Measurements from ENCODE around the gene IDH2.
"Not testable (repeated sequence)": the region's sequence is repeated elsewhere in the genome, so short reads cannot be mapped to it uniquely, and the experiment has no call there.

Gene IDH2

DNA sequence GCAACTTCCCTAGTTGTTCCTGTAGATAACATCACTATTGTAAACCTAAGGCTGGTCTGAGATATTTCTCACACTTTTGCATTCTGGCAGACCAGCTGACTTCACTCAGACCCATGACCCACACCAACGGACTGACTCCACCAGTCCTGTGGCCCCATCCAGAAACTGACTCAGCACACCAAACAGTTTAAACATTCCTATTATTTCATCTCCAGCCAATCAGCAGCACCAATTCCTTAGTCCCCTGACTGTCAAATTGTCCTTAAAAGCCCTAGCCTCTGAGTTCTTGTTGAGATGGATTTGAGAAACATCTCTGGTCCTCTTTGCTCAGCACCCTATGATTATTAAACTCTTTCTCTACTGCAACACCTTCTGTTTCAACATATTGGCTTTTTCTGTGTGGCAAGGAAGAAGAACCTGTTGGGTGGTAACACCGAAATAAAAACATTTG, 12.2 kb upstream of the IDH2 start:
- no peak for DNase-seq (ENCODE audit: low spot score)

DNA sequence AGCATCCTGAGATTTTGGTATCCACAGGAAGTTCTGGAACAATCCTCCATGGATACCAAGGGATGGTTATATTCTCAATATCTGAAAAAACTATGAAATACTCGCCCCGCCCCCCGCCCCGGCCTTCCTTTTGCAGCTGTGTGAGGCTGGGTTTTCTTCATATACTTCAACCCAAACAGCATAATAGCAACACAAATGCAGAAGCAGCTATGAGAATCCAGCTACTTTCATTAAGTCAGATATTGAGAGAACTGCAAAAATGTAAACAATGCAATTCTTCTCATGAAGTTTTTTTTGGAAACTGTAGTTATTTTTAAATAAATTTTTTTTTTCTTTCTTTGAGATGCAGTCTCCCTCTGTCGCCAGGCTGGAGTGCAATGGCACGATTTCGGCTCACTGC, 10.9 kb upstream of the IDH2 start:
- no peak for DNase-seq (ENCODE audit: low spot score)

DNA sequence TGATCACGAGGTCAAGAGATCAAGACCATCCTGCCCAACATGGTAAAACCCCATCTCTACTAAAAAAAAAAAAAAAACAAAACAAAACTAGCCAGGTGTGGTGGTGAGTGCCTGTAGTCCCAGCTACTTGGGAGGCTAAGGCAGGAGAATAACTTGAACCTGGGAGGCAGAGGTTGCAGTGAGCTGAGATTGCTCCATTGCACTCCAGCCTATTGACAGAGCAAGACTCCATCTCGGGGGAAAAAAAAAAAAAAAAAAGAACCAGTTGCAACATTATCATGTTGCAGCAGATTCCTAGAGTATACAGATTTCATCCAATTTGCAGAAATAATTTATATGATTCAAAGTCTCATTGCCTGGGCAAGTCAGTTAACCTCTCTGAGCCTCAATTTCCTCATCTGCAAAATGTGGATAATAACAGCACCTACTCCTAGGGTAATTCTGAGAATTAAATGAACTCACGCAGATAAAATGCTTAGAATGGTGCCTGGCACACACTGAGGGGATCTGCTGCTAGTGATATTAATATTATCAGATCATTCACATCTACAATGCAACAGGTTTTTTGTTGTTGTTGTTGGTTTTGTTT, 7.0 kb upstream of the IDH2 start:
- DNase-seq (ENCODE audit: low spot score): not testable (repeated sequence)

DNA sequence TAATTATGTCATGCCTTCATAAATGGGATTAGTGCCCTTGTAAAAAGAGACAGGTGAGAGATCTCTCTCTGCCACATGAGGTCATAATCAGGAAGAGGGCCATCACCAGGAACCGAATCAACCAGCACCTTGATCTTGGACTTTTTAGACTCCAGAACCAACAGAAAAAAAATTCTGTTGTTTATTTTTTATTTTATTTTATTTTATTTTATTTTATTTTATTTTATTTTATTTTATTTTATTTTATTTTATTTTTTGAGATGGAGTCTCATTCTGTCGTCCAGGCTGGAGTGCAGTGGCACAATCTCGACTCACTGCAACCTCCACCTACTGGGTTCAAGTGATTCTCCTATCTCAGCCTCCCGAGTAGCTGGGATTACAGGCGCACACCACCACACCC, 5.8 kb upstream of the IDH2 start:
- not testable (repeated sequence) for DNase-seq (ENCODE audit: low spot score)

DNA sequence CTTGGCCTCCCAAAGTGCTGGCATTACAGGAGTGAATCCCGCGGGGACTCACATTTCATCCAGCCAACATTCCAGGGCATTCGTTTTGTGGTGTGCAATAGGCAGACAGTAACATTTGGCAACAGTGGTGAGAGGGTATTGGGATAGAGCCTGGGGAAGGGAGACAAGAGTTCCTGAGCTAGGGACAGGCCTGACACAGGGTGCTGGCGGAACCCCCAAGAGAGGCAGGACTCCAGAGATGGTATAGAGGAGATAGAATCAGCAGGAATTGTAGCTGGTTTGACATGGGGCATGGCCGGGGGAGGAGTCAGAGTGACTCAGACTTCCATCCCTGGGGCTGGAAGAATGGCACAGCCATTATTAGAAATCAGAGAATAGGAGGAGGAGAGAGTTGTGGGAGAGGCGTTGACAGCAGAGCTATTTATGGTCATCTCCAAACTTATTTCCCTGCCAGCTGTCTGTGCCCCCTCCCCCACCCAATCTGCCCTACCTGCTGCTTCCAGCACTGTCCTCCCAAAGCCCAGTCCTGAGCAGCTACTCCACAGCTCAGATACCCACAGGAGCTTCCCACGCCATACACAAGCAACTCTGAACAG, 4.4 kb upstream of the IDH2 start:
- peak; percentile 84 for DNase-seq (ENCODE audit: low spot score)

DNA sequence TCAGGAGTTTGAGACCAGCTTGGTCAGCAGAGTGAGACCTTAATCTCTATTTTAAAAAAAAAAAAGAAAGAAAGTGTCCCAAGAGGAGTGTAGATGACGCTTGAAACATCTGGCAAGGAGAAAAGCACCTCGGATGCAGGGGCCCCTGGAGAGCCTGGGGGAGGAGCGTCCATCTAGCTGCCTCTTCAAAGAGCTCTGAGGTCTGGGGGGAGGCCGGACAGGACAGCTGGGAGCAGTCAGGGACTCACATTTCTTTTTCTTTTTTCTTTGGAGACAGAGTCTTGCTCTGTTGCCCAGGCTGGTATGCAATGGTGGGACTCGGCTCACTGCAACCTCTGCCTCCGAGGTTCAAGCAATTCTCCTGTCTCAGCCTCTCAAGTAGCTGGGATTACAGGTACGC, 3.3 kb upstream of the IDH2 start:
- DNase-seq (ENCODE audit: low spot score): no peak

DNA sequence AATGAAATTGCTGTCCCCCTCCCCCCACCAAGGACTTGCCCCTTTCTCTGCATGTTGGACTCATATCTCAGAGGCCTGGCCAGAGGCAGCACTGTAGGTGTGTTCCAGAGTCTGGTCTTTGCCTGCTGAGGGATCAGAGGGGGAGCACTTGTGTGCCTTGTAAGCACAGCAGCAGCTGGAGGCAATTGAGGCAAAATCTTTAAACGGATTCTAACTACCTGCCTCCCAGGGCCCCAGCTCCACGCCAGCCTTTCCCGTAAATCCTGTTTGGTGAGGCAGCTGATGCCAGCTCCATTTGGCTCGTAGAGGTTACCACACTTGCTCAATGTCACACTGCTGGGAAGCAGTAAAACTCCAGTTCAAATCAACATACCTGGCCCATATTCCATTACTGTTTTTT, 2.3 kb upstream of the IDH2 start:
- DNase-seq (ENCODE audit: low spot score): no peak

DNA sequence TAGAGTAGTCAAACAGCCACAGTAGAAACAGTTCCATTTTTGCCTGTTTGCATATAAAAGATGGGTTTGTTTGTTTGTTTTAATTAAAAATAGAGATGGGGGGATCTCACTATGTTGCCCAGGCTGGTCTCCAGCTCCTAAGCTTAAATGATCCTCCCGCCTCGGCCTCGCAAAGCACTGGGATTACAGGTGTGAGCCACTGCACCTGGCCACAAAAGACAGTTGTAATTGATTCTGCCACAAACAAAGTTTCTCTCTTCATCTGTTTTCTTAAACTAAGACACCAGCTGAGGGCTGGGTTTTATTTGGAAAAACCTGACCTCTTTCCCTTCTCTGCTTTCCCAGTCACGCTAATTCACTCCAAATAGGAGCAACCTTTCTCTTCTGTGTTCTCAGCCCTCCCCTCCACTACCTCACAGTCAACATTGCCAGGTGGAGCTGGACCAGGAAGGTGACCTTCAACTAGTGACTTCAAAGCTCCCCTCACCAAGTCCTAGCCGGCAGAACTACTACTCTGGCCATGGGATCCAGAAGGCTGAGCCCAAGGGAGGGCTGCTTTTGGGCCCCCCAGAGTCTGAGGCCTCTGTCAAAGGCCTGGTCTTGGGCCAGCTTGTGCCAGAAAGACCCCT, 1.5 kb upstream of the IDH2 start:
- no peak for DNase-seq (ENCODE audit: low spot score)

DNA sequence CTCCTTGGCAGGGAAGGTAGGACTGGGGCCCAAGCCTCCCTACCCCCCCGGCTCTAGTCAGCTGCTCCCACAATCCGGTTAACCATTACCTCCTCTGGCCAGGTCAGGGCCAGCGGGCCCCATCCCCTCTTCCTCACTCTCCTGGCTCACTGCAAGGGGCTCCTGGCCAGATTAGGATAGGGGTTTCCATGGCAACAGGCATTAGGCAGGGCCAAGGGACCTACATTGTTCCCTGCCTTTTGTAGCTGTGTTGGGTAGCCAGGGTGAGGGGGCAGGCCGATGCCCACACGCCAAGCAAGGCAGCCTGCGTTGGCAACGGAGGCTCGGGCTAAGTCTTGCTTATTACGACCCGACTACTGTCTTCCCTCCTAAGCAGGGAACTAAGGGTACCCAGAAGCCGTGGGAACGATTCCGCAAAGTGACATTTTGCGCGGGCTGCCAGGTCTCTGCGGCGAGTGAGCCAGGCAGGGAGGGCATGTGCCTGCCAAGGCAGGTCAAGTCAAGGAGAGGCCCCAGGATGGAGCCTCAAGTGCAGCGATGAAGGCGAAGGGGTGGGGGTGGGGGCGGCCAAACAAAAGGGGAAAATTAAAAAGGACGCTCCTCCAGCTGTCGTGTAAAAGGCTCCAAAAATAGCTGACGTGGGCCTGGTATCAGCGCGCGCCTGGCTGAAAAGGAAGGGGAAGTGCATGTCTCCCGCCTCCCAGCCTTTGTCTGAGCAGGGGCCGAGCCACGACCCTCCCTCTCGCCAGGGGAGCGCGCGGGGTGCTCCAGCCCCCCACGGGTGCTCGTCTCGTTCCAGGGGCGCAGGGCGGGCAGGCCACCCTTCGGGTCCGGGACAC, 919 bp downstream of the IDH2 start:
- no peak for DNase-seq (ENCODE audit: low spot score)

DNA sequence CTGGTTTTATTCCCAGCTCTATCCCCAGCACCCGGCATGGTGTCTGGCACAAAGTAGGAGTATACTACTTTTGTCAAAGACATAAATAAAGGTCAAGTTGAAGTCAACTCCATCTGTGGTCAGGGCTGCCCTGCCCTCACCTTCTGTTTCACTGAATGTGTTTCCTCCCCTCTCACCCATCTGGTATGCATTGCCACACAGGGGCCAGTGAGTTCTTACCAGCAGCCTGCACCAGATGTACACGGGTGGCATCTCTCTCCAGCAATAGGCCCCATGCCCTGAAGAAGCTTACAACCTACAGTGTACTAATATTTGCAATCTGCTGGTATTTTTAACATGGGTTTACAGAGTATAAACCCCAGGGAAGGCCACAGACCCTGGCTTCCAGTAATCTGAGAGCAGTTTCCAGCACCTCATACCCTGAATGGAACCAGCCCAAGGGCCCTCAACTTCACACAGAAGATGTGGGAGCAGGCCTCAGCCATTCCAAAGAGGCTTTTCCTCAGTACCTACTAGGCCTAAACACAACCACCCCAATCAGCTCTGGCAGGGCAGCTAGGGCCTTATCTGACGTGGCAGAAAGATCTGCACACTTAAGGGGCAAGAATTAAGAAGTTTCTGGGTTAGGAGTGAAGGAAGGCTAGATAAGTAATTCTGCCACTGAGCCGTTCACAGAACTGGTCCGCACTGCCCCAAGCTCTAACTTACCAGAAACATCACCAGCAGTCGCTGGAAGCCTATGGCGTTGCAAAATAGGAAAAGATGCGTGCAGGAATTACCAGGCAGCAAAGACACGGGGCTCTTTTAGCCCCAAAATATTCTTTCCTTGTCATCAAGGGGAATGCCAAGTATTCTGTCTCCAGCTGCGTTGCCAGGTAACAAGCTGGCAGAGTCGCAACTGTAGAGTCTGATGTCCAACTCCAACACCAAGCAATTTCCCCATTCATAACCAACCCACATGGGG, 2.1 kb downstream of the IDH2 start:
- DNase-seq (ENCODE audit: low spot score): no peak

DNA sequence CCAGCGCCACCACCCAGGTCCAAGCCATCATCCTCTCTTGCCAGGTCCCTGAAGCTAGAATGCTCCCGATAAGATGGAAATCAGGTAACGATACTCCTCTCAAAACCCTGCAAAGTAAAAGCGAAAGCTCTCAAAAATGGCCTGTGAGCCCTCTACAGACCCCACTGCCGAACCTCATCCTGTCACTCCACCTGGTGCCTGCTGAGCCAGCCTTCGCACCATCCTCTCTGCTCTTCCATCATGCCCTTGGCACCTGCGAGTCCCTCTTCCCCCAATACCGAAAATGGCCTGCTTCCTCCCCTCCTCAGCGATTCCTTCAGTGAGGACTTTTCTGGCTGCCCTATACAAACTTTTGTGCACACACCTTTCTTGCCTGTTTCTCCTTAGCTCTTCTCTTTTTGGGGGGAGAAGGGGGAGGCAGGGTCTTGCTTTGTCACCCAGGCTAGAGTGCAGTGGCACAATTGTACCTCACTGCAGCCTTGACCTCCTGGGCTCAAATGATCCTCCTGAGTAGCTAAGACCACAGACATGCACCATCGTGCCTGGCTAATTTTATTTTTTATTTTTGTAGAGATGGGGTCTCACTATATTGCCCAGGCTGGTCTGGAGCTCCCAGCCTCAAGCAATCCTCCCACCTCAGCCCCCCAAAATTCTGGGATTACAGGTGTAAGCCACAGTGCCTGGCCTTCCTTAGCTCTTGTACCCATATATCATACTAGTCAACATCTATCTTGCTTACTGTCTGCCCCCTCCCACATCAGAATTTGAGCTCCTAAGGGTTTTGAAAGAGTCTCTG, 3.0 kb downstream of the IDH2 start:
- DNase-seq (ENCODE audit: low spot score): no peak

DNA sequence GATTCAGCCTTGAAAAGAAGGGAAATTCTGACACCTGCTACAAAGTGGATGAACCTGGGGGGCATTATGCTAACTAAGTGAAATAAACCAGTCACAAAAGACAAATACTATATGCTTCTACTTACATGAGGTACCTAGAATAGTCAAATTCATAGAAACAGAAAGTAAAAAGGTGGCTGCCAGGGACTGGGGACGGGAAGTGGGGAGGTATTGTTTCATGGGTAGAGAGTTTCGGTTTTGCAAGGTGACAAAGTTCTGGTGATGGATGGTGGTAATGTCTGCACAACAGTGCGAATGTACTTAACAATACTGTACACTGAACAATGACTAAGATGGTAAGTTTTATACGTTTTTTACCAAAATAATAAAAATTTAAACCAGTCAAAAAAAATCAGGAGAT, 4.8 kb downstream of the IDH2 start:
- DNase-seq (ENCODE audit: low spot score): no peak

DNA sequence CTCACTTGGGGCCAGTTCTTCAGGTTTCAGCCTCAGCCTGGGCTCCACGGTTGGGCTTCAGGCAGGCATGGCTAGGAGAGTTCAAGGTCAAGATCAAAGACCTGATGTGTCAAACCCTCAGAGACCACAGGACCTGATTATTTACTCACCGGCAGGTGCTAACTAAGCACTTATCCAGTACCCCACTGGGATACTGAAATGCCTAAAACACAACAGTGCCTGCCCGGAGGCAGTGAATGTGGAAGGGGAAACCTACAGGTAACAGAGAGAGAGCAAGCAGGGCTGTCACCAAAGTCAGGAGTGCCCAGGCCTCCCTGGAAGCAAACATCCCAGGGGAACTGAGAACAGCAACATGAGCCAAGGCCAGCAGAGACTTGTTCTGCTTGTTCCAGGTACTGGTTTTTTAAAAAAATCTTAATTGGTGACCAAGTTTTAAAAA, 6.7 kb downstream of the IDH2 start:
- peak; percentile 83 for DNase-seq (ENCODE audit: low spot score)

DNA sequence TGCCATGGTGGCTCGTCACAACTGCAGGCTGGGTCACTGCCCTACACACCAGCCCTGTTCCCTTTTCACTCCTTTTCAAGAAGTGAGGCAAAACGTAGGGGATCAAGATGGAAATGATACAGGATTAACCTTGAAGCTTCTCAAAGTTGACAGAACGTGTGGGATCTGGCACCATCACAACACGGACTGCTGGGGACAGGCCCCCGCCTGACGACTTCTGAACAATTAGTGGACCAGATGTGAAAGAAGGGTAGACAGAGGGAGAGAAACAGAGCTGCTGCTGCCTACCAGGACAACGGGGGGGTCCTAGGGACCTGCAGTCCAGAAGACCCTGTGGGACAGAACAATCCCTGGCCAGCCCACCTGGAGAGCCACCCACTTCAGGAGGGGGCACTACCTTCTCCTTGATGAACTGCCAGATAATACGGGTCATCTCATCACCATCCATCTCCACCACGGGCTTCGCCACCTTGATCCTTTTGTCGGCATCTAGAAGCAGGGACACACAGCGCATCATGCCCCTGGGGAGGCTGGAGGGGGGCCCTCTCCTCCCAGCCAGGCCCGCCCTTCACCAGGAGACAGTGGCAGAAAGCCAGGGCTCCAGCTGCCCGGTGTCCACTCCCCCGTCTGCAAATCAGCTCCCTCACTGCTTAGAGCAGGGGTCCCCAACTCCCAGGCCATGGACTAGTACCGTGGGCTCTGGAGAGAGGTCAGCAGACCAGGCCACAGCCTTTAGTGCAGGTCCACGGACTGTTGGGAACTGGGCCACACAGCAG, 10.9 kb downstream of the IDH2 start:
- no peak for DNase-seq (ENCODE audit: low spot score)

DNA sequence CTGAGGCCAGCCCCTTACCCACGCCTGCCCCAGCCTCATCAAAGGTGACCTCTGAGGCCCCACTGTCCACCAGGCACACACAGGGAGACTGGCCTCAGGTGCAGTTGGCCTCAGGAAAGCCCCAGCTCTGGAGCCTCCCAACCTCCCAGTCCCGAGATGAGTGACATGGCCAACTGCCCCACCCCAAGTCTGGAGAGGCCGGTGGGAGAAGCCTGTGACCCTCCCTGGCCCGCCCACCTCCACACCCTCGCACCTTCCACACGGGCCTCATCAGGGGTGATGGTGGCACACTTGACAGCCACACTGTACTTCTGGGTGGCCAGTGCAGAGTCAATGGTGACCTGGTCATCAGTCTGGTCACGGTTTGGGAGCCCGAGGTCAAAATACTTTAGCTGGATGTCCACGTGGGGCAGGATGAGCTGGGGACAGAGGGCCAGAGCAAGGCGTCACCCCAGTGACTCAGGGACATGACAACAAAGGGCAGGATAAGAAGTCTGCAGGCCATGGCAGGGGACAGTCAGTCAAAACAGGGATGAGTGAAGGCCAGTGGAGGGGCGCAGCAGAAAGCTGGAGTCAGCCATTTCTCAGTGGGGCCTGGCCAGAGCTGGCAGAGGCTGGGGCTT, 11.9 kb downstream of the IDH2 start:
- no peak for DNase-seq (ENCODE audit: low spot score)

DNA sequence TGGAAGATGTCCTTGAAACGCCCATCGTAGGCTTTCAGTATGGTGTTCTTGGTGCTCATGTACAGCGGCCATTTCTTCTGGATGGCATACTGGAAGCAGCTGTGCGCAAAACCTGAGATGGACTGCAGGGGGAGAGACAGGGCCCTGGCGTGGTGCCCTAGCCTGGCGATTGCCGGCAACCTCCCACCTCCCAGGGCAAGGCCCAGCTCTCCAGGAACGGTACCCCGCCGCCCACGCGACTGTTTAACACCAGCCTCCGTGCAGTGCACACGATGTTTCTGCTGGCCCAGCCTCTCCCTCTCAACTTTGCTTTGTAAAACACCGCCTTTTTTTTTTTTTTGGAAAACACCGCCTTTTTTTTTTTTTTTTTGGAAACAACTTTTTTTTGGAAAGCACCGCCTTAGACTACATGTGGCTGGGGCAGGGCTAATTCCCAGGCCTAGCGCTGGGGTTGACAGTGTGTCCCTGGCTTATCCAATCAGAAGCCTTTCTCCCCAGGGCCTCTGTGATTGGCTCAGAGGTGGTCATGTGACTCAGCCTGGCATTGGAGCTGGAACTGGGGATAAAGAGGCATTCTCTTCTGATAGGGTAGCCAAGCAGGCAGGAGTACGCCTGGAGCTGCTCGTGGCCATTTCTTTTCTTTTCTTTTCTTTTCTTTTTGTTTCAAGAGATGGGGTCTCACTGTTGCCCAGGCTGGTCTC, 14.7 kb downstream of the IDH2 start:
- peak; percentile 64 for DNase-seq (ENCODE audit: low spot score)

DNA sequence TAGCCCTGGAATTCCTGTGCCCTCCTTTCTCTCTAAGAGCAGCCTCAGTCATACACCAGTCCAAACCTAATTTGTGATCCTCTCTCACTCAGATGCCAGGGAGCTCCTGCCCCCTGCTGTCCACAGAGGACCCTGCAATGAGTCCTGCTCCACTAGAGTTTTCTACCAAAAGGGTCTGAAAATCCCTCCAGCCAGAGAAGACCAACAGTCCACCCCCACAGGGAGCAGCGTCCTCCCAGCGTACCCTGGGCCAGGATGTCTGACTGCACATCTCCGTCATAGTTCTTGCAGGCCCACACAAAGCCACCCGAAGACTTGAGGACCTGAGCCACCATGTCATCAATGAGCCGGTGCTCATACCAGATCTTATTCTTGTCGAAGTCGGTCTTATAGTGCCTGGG, 15.4 kb downstream of the IDH2 start:
- peak; percentile 55 for DNase-seq (ENCODE audit: low spot score)

DNA sequence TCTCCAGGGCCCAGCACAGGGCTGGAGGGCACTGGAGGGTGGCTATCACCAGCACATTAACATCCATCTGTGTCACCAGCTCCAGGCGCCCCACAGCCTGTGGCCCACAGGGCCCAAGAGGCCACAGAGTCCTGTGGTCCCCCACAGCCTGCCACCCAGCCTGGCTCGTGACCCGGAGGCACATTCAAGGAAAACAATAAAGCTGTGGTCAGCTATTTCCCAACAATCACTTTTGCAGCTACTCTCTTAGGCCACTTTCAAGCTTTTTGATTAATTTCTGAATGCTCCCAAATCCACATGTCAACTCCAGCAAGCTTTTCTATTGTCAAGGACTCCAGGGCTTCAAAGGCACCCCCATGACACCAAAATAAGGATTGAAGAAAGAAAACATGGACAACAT, 16.7 kb downstream of the IDH2 start:
- DNase-seq (ENCODE audit: low spot score): no peak

DNA sequence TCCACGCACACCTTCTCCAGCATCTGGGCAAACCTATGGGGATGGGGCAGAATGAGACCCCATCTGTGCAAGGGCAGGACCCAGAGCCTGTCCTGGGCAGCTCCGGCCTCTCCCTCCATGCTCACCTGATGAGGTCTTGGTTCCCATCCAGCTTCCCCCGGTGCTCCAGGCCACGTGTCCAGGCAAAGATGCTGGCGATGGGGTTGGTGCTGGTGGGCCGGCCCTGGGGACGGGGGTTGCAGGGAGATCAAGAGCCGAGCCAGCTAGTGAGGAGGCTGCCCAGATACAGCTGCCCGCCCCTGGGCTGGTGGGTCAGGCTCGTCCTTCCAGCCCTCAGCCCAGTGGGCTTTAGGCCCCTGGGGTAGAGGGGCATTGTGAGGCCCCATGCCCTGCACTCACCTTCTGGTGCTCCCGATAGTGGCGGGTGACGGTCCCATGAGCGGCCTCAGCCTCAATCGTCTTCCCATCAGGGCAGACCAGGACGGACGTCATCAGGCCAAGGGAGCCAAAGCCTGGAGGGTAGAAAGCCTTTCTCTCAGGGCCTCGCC, 17.3 kb downstream of the IDH2 start:
- no peak for DNase-seq (ENCODE audit: low spot score)
